ENCODE measurements around the gene SFMBT1.
A peak's percentile ranks its signal among the peaks of the same experiment; 100 is the strongest.
"Not testable (repeated sequence)": the region's sequence is repeated elsewhere in the genome, so short reads cannot be mapped to it uniquely, and the experiment has no call there.

SFMBT1 gene

DNA sequence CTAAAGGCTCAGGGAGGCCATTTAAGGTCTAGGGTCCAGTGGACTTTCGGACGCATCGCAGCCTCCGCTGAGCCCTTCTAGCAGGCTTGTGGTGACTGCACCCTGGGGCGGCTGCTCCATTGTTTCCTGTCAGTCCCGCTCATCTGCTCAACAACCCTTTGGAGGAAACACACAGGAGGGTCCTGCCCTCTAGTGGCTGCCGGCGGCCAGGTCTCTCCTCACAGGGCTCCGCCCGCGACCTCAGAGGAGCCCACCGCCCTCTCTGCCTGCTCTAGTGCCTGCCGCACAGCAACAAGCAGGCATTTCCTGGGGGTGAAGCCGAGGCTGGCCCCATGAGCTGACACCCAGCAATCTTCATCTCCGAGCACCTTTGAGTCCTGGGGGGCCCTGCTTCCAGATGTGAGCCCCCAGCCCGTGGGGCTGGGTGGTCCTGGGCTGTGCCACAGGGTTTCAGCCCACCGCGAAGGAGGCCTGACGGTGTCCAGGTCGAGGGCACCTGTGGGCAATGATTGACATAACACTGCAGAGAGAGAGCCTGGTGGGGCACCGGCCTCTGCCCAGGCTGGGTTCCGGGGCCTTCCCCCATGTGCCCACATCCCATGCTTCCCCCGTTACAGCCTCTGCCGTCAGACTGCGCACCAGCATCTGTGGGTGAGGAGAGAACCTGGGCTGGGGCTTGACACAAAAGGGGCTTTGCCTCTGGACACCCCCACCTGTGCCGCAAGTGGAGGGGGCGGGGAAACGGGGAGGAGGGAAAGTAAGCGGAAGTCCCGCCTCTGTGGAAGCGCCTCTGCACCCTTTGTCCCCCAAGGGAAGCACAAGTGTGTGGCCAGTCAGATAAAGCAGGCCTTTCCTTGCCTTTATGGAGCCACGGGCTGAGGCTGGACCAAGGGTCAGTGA lies 27.0 kb upstream of the SFMBT1 start:
- peak; percentile 66 for DNase-seq

- no peak for DNase-seq
Observed at GRCh38 chr3:53071882-53072431, 26.1 kb upstream of the SFMBT1 start.

DNA sequence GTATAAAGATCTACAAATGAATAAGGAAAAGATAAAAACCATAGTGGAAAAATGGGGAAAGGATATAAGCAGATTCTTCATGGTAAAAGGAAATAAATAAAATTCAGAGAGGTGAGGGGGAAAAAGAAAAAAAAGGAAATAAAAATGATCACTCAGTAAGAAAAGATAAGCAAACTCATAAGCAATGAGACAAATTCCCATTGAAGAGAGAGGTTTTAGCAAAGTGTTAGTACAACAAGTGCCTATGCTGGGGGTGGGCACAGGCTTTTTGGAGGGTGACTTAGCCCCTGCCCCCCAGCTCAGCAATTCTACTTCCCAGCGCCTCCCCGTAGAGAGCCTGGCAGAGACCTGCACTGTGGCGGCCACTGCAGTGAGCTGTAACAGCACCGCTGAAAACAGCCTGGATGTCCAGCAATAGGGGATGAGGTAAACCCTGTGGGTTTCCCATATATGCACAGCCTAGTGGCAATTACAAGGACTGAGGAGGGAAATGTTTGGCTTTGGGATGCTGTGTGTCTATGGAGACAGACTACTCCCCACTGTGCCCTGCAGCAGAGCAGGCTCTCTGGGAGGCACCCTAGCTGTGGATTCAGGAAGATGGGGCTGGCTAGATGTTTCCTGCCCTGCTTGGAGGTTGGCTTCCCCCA lies 23.7 kb upstream of the SFMBT1 start:
- DNase-seq: no peak

DNA sequence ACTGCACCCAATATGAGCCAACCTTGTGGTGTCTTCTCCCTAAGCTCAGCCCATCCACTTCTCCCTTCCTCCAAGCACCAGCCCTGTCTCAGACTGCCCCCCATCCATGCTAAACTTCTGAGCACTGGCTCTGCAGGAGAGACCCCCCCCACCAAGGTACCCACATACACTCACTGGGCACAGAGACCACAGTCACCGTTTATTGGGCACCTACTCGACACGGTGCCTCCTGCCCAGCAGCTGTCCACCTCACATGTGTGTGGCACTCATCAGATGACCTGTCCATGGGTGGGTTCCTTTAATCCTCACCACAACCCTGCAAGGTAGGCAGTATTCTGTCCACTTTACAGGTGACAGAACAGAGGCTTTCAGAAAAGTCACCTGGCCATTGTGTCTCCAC lies 22.3 kb upstream of the SFMBT1 start:
- DNase-seq: no peak

GRCh38 chr3:53067567-53067966 lies 21.7 kb upstream of the SFMBT1 start:
- DNase-seq: no peak

DNA sequence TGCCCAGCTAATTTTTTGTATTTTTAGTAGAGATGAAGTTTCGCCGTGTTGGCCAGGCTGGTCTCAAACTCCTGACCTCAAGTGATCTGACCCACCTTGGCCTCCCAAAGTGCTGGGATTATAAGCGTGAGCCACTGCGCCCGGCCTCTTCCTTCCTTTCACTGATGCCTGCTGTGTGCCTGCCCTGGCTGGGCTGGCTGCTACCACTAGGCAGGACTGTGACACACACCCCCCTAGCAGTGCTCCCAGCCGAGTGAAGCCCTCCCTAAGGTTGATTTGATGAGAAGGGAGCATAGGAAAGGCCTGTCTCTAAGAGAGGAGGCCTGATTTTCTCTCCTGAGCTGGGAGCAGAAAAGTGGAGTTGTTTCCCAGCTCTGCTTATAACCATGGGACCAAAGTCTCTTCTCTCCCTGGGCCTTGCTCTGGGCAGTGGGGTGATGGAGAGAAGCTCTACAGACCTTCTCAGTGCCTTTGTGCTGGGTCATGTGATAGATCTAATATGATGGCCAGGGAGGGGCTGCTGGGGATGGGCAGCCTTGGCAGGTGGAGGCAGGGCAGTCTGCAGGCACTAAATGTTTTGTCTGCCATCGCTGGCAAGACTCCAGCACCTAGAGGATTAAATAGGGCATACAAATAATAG lies 20.1 kb upstream of the SFMBT1 start:
- no peak for DNase-seq

GRCh38 chr3:53062905-53063304 lies 17.0 kb upstream of the SFMBT1 start:
- DNase-seq: no peak

DNA sequence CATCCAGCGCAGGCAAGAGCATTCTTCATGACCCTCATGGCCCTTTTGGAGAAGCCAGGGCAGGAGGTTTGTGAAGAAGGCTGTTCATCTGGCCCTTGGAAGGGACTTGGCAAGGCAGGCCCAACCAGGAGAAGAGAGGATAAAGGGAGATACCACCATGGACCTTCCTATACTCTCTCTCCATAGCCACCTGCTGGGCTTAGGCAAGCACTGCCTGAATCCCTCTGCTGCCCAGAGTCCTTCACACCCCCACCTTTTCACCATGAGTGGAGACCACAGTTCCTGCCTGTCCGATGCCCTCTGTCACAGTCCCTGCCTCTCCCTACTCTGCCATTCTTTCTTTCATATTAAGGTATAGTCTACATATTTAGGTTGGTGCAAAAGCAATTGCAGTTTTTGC lies 10.6 kb upstream of the SFMBT1 start:
- peak; percentile 34 for DNase-seq

GRCh38 chr3:53054233-53054632 lies 8.4 kb upstream of the SFMBT1 start:
- not testable (repeated sequence) for DNase-seq

GRCh38 chr3:53051929-53052328 lies 6.1 kb upstream of the SFMBT1 start:
- DNase-seq: no peak

- no peak for DNase-seq
Observed at GRCh38 chr3:53049987-53050386, 4.1 kb upstream of the SFMBT1 start.

DNA sequence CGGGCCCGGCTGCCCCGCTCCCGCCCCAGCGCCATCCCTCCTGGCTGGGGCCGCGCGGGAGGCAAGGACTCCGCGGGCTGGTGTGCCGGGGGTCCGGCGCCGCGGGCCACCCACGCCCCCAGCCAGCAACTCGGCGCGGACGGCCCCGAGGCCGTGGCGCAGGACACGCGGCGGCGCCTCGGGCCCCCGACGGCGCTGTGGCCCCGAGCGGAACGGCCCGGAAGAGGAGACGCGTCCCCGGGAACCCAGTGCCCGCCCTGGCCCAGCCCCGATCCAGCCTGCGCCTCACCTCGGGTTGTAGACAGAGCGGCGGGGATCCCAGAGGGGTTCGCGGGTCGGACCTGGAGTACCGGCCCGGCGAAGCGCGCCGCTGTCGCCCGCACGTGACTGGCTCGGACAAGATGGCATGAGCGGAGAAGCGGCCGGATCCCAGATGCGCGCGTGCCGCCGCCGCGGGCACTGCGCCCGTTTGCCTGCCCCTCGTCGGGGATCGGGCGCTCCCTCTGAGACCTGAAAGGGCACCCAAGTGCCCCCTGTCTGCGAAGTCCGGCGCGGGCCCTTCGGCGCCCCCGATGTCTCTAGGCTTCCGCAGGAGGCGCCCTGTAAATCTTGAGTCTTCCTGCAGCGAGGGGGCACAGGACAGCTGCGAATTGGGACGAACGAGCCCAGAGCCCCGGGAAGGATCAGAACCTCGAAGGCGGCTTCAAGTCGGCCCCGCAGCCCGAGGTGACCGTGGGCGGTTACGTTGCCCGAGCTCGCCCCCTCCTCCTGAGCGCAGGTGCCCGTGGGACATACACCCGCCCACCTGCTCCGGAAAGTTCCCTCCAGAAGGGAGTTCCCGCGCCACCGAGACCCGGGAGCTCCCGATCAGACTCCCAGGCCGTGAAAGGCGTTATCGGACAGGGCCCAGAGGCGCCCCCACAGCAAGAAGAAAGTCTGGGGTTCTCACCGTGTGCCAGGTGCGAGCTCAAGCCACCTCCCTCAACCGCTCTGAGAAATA lies 598 bp upstream of the SFMBT1 start:
- DNase-seq: peak; percentile 4

DNA sequence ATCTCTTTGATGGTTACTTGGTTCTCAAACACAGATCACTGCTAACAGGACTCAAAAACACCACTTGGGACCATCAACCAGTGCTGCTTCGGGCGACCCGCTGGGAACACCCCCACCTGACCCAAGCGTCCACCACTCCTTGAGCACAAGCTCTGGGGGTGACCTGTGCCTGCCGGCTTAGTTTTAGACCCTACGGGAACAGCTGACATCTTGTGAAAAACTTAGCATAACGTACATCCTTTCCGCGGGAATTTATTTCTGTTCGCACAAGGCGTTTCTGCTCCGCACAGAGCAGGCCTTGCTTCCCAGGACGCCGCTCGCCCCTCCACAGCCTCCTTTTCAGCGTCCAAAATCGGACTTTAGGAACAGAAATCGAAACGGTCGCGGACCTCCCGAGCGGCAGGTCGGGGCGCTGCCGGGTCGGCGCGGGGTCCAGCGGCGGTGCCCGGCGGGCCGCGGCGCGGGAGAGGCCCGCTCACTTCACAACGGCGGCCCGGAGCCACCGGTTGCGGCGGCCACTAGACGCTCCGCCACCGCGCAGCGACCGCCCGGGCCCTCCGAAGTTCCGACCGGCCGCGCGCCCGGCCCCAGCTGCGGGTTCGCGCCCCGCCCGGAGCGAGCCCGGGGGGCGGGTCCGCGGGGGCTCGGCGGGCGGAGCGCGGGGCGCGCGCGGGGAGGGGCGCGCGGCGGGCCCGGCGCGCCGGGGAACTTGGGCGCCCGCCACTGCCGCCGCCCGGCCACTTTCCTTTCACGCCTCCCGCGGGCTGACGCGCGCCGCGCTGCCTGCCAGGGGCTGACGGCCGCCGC lies 959 bp downstream of the SFMBT1 start:
- peak; percentile 56 for DNase-seq

- no peak for DNase-seq
Observed at GRCh38 chr3:53044371-53044710, 1.5 kb downstream of the SFMBT1 start.

- no peak for DNase-seq
Observed at GRCh38 chr3:53043738-53044137, 2.1 kb downstream of the SFMBT1 start.

DNA sequence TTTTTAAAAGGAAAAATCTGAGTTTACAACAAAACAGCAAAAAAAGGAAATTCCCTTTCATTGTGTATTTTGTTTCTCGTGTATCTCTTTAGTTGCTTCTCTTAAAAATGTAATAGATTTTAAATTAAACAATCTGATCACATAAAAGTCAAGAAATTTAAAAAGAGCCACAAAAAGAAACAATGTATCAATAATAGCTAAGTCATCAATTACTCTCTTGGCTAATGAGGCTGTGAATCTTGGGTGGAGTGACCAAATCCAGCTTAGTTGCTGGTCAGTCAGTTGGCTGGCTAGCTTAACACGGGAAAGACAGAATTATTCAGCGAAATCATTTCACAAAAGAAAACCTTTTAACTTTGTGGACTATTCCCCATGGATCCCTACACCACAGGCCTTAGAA lies 3.2 kb downstream of the SFMBT1 start:
- DNase-seq: no peak

DNA sequence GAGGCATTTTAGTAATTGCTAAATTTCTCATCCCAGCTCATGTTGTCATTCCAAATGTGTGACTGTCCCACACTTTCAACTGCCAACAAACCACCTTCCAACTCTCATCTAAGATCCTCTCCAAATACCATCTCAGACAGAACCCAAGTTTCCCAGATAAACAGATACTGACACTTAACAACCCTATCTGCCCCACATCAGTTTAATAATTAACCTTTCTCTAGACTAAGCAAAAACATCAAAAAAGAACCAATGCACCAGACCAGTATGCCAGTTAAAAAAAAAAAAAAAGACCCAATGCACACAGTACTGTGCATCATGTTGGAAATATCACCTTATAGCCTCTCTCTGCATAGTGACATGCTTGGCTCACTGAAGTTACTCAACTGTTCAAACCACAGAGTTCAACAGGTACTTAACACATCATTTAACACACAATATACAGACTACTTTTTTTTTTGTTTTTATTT lies 5.5 kb downstream of the SFMBT1 start:
- DNase-seq: peak; percentile 28

GRCh38 chr3:53039376-53039752 lies 6.5 kb downstream of the SFMBT1 start:
- DNase-seq: no peak

GRCh38 chr3:53038679-53039375 lies 7.0 kb downstream of the SFMBT1 start:
- DNase-seq: no peak

GRCh38 chr3:53035825-53036619 lies 9.9 kb downstream of the SFMBT1 start:
- DNase-seq: no peak
